ENCODE data around the gene CPLX1. TPM values are rescaled to one million over a fixed set of nuclear protein-coding genes. Genes with fewer than 3 reads are reported as not detected.

CPLX1 gene
- total and polyA plus RNA-seq, 7 donors, result 0.44 to 2.3 (median 1.4) TPM

- TF ChIP-seq CTCF (IDR thresholded peaks at IDR 0.05), result no peak
- Histone ChIP-seq H3K4me1 (peaks cover 3% of the 10 kb centered on the region), H3K27me3 (ENCODE audit: insufficient read depth in 3 of 3, low read length in 2 of 3) (peaks cover 0 to 58% (median 21%) of the 10 kb centered on the region in 3 donors), H3K36me3 (ENCODE audit: insufficient read depth in 1 of 2, low read depth in 1 of 2) (no peaks in the 10 kb centered on the region), H3K27ac (no peak overlapping the region), H3K9me3 (no peaks in the 10 kb centered on the region), H3K4me3 (no peak overlapping the region)
- WGBS, 3 donors, result 54 to 60% (median 57%) methylated on average over 18 of the region's 18 CpGs
- intact Hi-C loops (cut with DNase I), result loop anchor here in 1 of 2 donors (10.0 kb wide), 1 partner anchor 136 kb away; no protein-coding TSS in a partner anchor
- ATAC-seq (peak in 1 of 4 donors; percentile 17), DNase-seq (no peak)
These were observed 37.2 kb downstream of the CPLX1 start for GRCh38 chr4:788636-789297.

- H3K27ac ChIP-seq, result no peak overlapping the region
- ATAC-seq (no peak), DNase-seq (no peak)
- WGBS, 3 donors, result 83 to 91% (median 84%) methylated on average over 19 of the region's 19 CpGs
- peaks cover 0 to 52% (median 19%) of the 10 kb centered on the region in 3 donors for H3K27me3 ChIP-seq (ENCODE audit: insufficient read depth in 3 of 3, low read length in 2 of 3)
- H3K4me1 ChIP-seq, result peaks cover 3% of the 10 kb centered on the region
- no peak overlapping the region for H3K4me3 ChIP-seq
- H3K9me3 ChIP-seq, result no peaks in the 10 kb centered on the region
- H3K36me3 ChIP-seq (ENCODE audit: insufficient read depth in 1 of 2, low read depth in 1 of 2), result no peaks in the 10 kb centered on the region
- intact Hi-C loops (cut with DNase I), result loop anchor here in 1 of 2 donors (10.0 kb wide), 1 partner anchor 137 kb away; no protein-coding TSS in a partner anchor
- no peak for TF ChIP-seq CTCF (IDR thresholded peaks at IDR 0.05)
These were observed 37.8 kb downstream of the CPLX1 start for GRCh38 chr4:788006-788635.

GRCh38 chr4:787561-787981, 38.4 kb downstream of the CPLX1 start:
- Histone ChIP-seq H3K27ac (peak overlapping the region; percentile 36), H3K4me1 (peaks cover 3% of the 10 kb centered on the region), H3K9me3 (no peaks in the 10 kb centered on the region), H3K27me3 (ENCODE audit: insufficient read depth in 3 of 3, low read length in 2 of 3) (peaks cover 0 to 47% (median 17%) of the 10 kb centered on the region in 3 donors), H3K36me3 (ENCODE audit: insufficient read depth in 1 of 2, low read depth in 1 of 2) (no peaks in the 10 kb centered on the region), H3K4me3 (no peak overlapping the region)
- TF ChIP-seq CTCF (IDR thresholded peaks at IDR 0.05), result no peak
- intact Hi-C loops (cut with DNase I), result loop anchor here in 1 of 2 donors (10.0 kb wide), 1 partner anchor 137 kb away; no protein-coding TSS in a partner anchor
- 77 to 79% (median 78%) methylated on average over 16 of the region's 16 CpGs for WGBS, 3 donors
- DNase-seq (no peak), ATAC-seq (no peak)

- ATAC-seq (no peak), DNase-seq (no peak)
- 25 to 41% (median 41%) methylated on average over 15 to 16 of the region's 16 CpGs for WGBS, 3 donors
- peak; percentile 14 for TF ChIP-seq CTCF (IDR thresholded peaks at IDR 0.05)
- Histone ChIP-seq H3K27me3 (ENCODE audit: insufficient read depth in 3 of 3, low read length in 2 of 3) (peaks cover 0 to 41% (median 12%) of the 10 kb centered on the region in 3 donors), H3K9me3 (no peaks in the 10 kb centered on the region), H3K4me1 (peaks cover 3% of the 10 kb centered on the region), H3K4me3 (peak overlapping the region; percentile 55), H3K27ac (peak overlapping the region; percentile 36), H3K36me3 (ENCODE audit: insufficient read depth in 1 of 2, low read depth in 1 of 2) (no peaks in the 10 kb centered on the region)
- intact Hi-C loops (cut with DNase I), result loop anchor here in 1 of 2 donors (10.0 kb wide), 1 partner anchor 138 kb away; no protein-coding TSS in a partner anchor
These were observed 39.0 kb downstream of the CPLX1 start for GRCh38 chr4:786861-787300.

Measured in psoas muscle (tissue), 8 donors.